H1 (cell line): ENCODE data around the gene PET100. TPM values are rescaled to one million over a fixed set of nuclear protein-coding genes. Genes with fewer than 3 reads are reported as not detected.

Experiments used
- CTCF ChIA-PET: fragments of 300-600 bp; sonication (Branson Sonifier 250); formaldehyde crosslinking; loops from one replicate; lab custom pipeline; 2021; ENCODE audit not compliant: partially characterized antibody; lab: Charles Lee
- POLR2A ChIA-PET: fragments of 300-600 bp; sonication (Branson Sonifier 250); formaldehyde crosslinking; loops from one replicate; lab custom pipeline; 2021; ENCODE audit warnings: inconsistent platforms; ENCODE audit not compliant: partially characterized antibody; lab: Charles Lee
- DNase-seq, 2 experiments: peaks; one replicate each; pipeline versions ENCODE4 v3.0.0 to v3.0.0-alpha.2; 2010 to 2022; ENCODE audit warnings: low spot score in 2 of 2, low read depth in 1 of 2, mixed read lengths in 1 of 2
- FAIRE-seq: peaks from 2 replicates; lab custom pipeline; 2011; peaks lifted over from hg19 to GRCh38; lab: Jason Lieb, UNC
- H2AFZ ChIP-seq: 2 replicates; pipeline ENCODE4 v1.8.1; 2012; ENCODE audit warnings: low read length, inconsistent platforms
- H2AK5ac ChIP-seq: 2 replicates; pipeline ENCODE4 v1.6.1; 2013; ENCODE audit warnings: low read depth, low read length
- H2BK120ac ChIP-seq: replicated peaks from 2 replicates; pipeline ENCODE3; 2013; ENCODE audit warnings: low read depth, low read length, inconsistent platforms
- H2BK12ac ChIP-seq: 2 replicates; pipeline ENCODE4 v1.6.1; 2013; ENCODE audit warnings: low read depth, low read length
- H2BK15ac ChIP-seq: 2 replicates; pipeline ENCODE4 v1.6.1; 2013; ENCODE audit warnings: low read length
- H2BK20ac ChIP-seq: 2 replicates; pipeline ENCODE4 v1.6.1; 2013; ENCODE audit warnings: low read length
- H2BK5ac ChIP-seq: 2 replicates; pipeline ENCODE4 v1.6.1; 2013; ENCODE audit warnings: low read depth, low read length
- H3K14ac ChIP-seq: 2 replicates; pipeline ENCODE4 v1.6.1; 2013; ENCODE audit warnings: inconsistent platforms; ENCODE audit not compliant: insufficient read length
- H3K18ac ChIP-seq: 2 replicates; pipeline ENCODE4 v1.6.1; 2013; ENCODE audit warnings: low read length; ENCODE audit errors: extremely low read depth
- H3K23ac ChIP-seq: 2 replicates; pipeline ENCODE4 v1.6.1; 2013; ENCODE audit warnings: inconsistent platforms; ENCODE audit not compliant: insufficient read length
- H3K23me2 ChIP-seq: 2 replicates; pipeline ENCODE4 v1.6.1; 2013; ENCODE audit warnings: low read depth, low read length
- H3K27ac ChIP-seq: 2 replicates; pipeline ENCODE4 v1.6.1; 2011; ENCODE audit warnings: low read depth, low read length, inconsistent platforms
- H3K27me3 ChIP-seq, 4 experiments: replicated peaks in 1 of 4; 1 replicate in 1 of 4; 2 replicates in 3 of 4; pipeline versions ENCODE4 v1.6.1 to v1.8.1; 2011 to 2013; ENCODE audit warnings: low read length in 3 of 4, mild to moderate bottlenecking in 3 of 4, inconsistent platforms in 2 of 4, mixed read lengths in 2 of 4, moderate library complexity in 1 of 4; ENCODE audit not compliant: control insufficient read depth in 3 of 4, insufficient read depth in 3 of 4; ENCODE audit errors: extremely low read depth in 1 of 4
- H3K36me3 ChIP-seq, 4 experiments: 2 replicates each; pipeline versions ENCODE4 v1.6.1 to v1.8.1; 2011 to 2013; ENCODE audit warnings: mild to moderate bottlenecking in 4 of 4, low read length in 3 of 4, moderate library complexity in 2 of 4, control low read depth in 1 of 4, inconsistent platforms in 1 of 4; ENCODE audit not compliant: insufficient read depth in 4 of 4, control insufficient read depth in 2 of 4
- H3K4ac ChIP-seq: replicated peaks from 2 replicates; pipeline ENCODE3; 2013; ENCODE audit warnings: low read length, low read depth, mixed read lengths, inconsistent platforms; ENCODE audit not compliant: insufficient read length
- H3K4me1 ChIP-seq, 4 experiments: replicated peaks in 1 of 4; 1 replicate in 1 of 4; 2 replicates in 3 of 4; pipeline versions ENCODE4 v1.6.1 to v1.8.1; 2011 to 2013; ENCODE audit warnings: low read length in 3 of 4, inconsistent platforms in 2 of 4, mixed read lengths in 1 of 4; ENCODE audit not compliant: insufficient read depth in 4 of 4, control insufficient read depth in 3 of 4
- H3K4me2 ChIP-seq, 2 experiments: 2 replicates each; pipeline versions ENCODE4 v1.6.1 to v1.8.1; 2011 to 2013; ENCODE audit warnings: low read depth in 2 of 2, low read length in 2 of 2, control low read depth in 1 of 2, inconsistent platforms in 1 of 2, mild to moderate bottlenecking in 1 of 2; ENCODE audit not compliant: insufficient read depth in 1 of 2
- H3K4me3 ChIP-seq, 4 experiments: fragments of 200-600, 300-600 bp in 1 of 4; sonication (generic), shearing (Covaris generic), sonication (Bioruptor Twin) in 1 of 4; 2 replicates each; pipeline versions ENCODE4 v1.5.1 to v1.8.1; 2011 to 2016; ENCODE audit warnings: low read length in 4 of 4, low read depth in 3 of 4, control low read depth in 2 of 4, inconsistent platforms in 2 of 4, mild to moderate bottlenecking in 2 of 4, mixed read lengths in 1 of 4, moderate library complexity in 1 of 4; ENCODE audit not compliant: insufficient read depth in 2 of 4; ENCODE audit errors: extremely low read depth in 1 of 4
- H3K56ac ChIP-seq: replicated peaks from 2 replicates; pipeline ENCODE3; 2013; ENCODE audit warnings: low read depth, mild to moderate bottlenecking, mixed read lengths, low read length, inconsistent platforms; ENCODE audit not compliant: insufficient read length
- H3K79me1 ChIP-seq: 2 replicates; pipeline ENCODE4 v1.6.1; 2013; ENCODE audit warnings: low read depth, low read length, control low read depth
- H3K79me2 ChIP-seq, 2 experiments: 2 replicates each; pipeline versions ENCODE4 v1.6.1 to v1.8.1; 2012 to 2013; ENCODE audit warnings: low read length in 2 of 2, mild to moderate bottlenecking in 2 of 2, inconsistent platforms in 1 of 2; ENCODE audit not compliant: insufficient read depth in 2 of 2, control insufficient read depth in 1 of 2
- H3K9ac ChIP-seq, 4 experiments: replicated peaks in 1 of 4; 1 replicate in 1 of 4; 2 replicates in 3 of 4; pipeline versions ENCODE4 v1.6.1 to v1.8.1; 2011 to 2013; ENCODE audit warnings: low read depth in 3 of 4, low read length in 3 of 4, control low read depth in 2 of 4, mild to moderate bottlenecking in 2 of 4, moderate library complexity in 2 of 4, inconsistent platforms in 1 of 4; ENCODE audit errors: extremely low read depth in 1 of 4
- H3K9me3 ChIP-seq, 2 experiments: 2 replicates each; pipeline versions ENCODE4 v1.6.1 to v1.8.1; 2012 to 2013; ENCODE audit warnings: mild to moderate bottlenecking in 2 of 2, moderate library complexity in 2 of 2, control low read depth in 1 of 2, inconsistent platforms in 1 of 2, low read depth in 1 of 2, low read length in 1 of 2, mixed read lengths in 1 of 2; ENCODE audit not compliant: insufficient read depth in 2 of 2
- H4K20me1 ChIP-seq, 2 experiments: replicated peaks in 1 of 2; 2 replicates each; pipeline versions ENCODE3 to v1.8.1; 2011 to 2013; ENCODE audit warnings: inconsistent platforms in 2 of 2, low read length in 2 of 2, mild to moderate bottlenecking in 1 of 2; ENCODE audit not compliant: insufficient read depth in 2 of 2, control insufficient read depth in 1 of 2
- H4K5ac ChIP-seq: 2 replicates; pipeline ENCODE4 v1.6.1; 2013; ENCODE audit warnings: low read length, low read depth, mixed read lengths, inconsistent platforms; ENCODE audit not compliant: insufficient read length
- H4K8ac ChIP-seq: 2 replicates; pipeline ENCODE4 v1.8.0; 2013; ENCODE audit warnings: mild to moderate bottlenecking, moderate library complexity, low read length, inconsistent platforms; ENCODE audit not compliant: insufficient read depth; ENCODE audit errors: extremely low read depth
- H4K91ac ChIP-seq: replicated peaks from 2 replicates; pipeline ENCODE3; 2013; ENCODE audit warnings: low read length, mixed read lengths, inconsistent platforms; ENCODE audit not compliant: insufficient read length
- EP300 ChIP-seq, 2 experiments: IDR thresholded peaks; 1 replicate in 1 of 2; 2 replicates in 1 of 2; pipeline ENCODE4 v1.6.1; 2011 to 2012; ENCODE audit warnings: low read depth in 2 of 2, low read length in 2 of 2, mild to moderate bottlenecking in 2 of 2, borderline replicate concordance in 1 of 2, inconsistent platforms in 1 of 2, moderate library complexity in 1 of 2
- HDAC2 ChIP-seq, 2 experiments: fragments of 300-600 bp in 1 of 2; sonication (generic) in 1 of 2; IDR thresholded peaks; 2 replicates each; pipeline ENCODE4 v1.6.1; 2011 to 2012; ENCODE audit warnings: low read depth in 2 of 2, low read length in 2 of 2, mild to moderate bottlenecking in 2 of 2, moderate library complexity in 2 of 2, borderline replicate concordance in 1 of 2, inconsistent platforms in 1 of 2
- SP2 ChIP-seq: IDR thresholded peaks from 2 replicates; pipeline ENCODE4 v1.6.1; 2012; ENCODE audit warnings: mild to moderate bottlenecking, low read length, inconsistent platforms
- SRF ChIP-seq: IDR thresholded peaks from 2 replicates; pipeline ENCODE4 v1.6.1; 2011; ENCODE audit warnings: mild to moderate bottlenecking, low read depth, low read length, moderate library complexity
- SUZ12 ChIP-seq: fragments of 200-600 bp; sonication (generic); IDR thresholded peaks from 2 replicates; pipeline ENCODE4 v1.6.1; 2012; ENCODE audit warnings: mild to moderate bottlenecking, inconsistent platforms, low read length, moderate library complexity, mixed read lengths
- WGBS, 2 experiments: shearing (Covaris generic) in 1 of 2; methylation state at CpG; one replicate each; pipeline versions ENCODE4 v1.1.6 to v1.1.7; 2013 to 2015; ENCODE audit warnings: low lambda C conversion rate in 2 of 2, mixed read lengths in 2 of 2, inconsistent platforms in 1 of 2, low coverage in 1 of 2, missing lambda C conversion rate in 1 of 2; ENCODE audit not compliant: insufficient replicate concordance in 2 of 2, insufficient coverage in 1 of 2, insufficient read length in 1 of 2; ENCODE audit errors: extremely low coverage in 1 of 2, missing lambda C conversion rate in 1 of 2; 5-methylcytosine and 5-hydroxymethylcytosine counted together
- polyA plus RNA-seq, 7 experiments: library from polyadenylated mRNA; depleted of rRNA in 3 of 7; stranded (reverse) in 5 of 7; unstranded in 2 of 7; fragments of >200 nt in 5 of 7; fragments of 200-250 nt in 2 of 7; gene quantifications; 1 replicate in 5 of 7; 2 replicates in 1 of 7; 4 replicates in 1 of 7; pipeline versions ENCODE4 v1.2.1 to v1.2.3, GENCODE V29; 2011 to 2013; ENCODE audit warnings: missing spikeins in 2 of 7, mixed read lengths in 2 of 7
- total RNA-seq: library from RNA; stranded (reverse); fragmentation: NEBNext Ultra II Directional; extraction: Animal tissue kit (Norgen Biotek cat#: 25700); gene quantifications from 2 replicates; pipeline ENCODE4 v1.2.1, GENCODE V29; 2021

Gene PET100
- total and polyA plus RNA-seq, 2 of the 8 experiments (the other 6 are each of a cell fraction or from before 2014, with no cell fraction given), result 80.8 to 105 TPM

DNA sequence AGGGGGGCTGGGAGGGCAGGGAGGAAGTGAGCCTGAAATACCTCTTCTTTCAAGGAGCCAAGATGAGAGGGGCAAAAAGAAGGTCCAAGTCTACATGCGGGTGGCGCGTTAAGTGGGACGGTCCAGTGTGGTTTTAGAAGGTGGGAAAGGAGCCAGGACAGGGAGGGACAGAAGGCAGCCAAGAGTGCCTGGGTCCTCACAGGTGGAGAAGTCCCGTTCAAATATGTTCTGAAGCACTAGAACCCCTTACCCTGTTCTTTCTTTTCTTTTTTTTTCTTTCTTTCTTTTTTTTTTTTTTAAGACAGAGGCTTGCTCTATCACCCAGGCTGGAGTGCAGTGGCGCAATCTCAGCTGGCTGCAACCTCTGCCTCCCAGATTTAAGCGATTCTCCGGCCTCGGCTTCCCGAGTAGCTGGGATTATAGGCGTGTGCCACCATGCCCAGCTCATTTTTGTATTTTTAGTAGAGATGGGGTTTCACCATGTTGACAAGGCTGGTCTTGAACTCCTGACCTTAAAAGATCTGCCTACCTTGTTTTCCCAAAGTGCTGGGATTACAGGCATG lies 26.6 kb upstream of the PET100 start:
- POLR2A ChIA-PET, result interaction anchor here (0.7 to 0.9 kb wide), 2 partner anchors 113 to 168 kb away, joined by 3 read pairs; no protein-coding TSS in a partner anchor
- H2BK5ac ChIP-seq, result no peak overlapping the region
- no peaks in the 10 kb centered on the region for H3K27me3 ChIP-seq
- TF ChIP-seq SP2, result no peak
- no peak for TF ChIP-seq SUZ12
- no peak for TF ChIP-seq EP300 (IDR thresholded peaks at IDR 0.05; ENCODE audit: borderline replicate concordance in 1 of 2, low read depth in 2 of 2, low read length in 2 of 2)
- no peak for TF ChIP-seq SRF
- TF ChIP-seq HDAC2 (IDR thresholded peaks at IDR 0.05; ENCODE audit: borderline replicate concordance in 1 of 2, low read depth in 2 of 2, low read length in 2 of 2), result no peak
- TF ChIP-seq, all 59 proteins: peak for 0
- DNase-seq, result no peak
- Histone ChIP-seq H3K14ac (no peak overlapping the region), H4K91ac (no peak overlapping the region), H3K27ac (no peak overlapping the region), H2AK5ac (no peak overlapping the region), H3K4me3 (no peak overlapping the region), H3K4ac (no peak overlapping the region), H4K20me1 (peaks cover 3 to 22% of the 10 kb centered on the region in 2 experiments), H3K56ac (no peak overlapping the region), H3K4me2 (no peak overlapping the region), H3K18ac (no peak overlapping the region), H2BK15ac (no peak overlapping the region), H2AFZ (no peak overlapping the region), H2BK12ac (no peak overlapping the region), H3K23ac (no peak overlapping the region), H3K23me2 (peaks cover 11% of the 10 kb centered on the region; the same call in 1 of the 2 replicates), H3K36me3 (peaks cover 0 to 2% (median under 1%) of the 10 kb centered on the region in 4 experiments; a peak in 3 of 8 replicates), H4K5ac (no peak overlapping the region), H3K9me3 (no peaks in the 10 kb centered on the region), H3K79me2 (peaks cover 0 to 16% of the 10 kb centered on the region in 2 experiments; a peak in 2 of 4 replicates), H3K79me1 (peaks cover 4% of the 10 kb centered on the region), H2BK120ac (no peak overlapping the region), H3K9ac (no peak overlapping the region), H2BK20ac (no peak overlapping the region), H4K8ac (no peak overlapping the region), H3K4me1 (no peaks in the 10 kb centered on the region; a peak in 3 of 7 replicates)
- FAIRE-seq, result no peak
- 90% methylated on average over 10 of the region's 11 CpGs; no CpG with 5 or more reads in 1 of the 2 experiments for WGBS, 2 experiments
- CTCF ChIA-PET, result interaction anchor here (1.6 kb wide), 1 partner anchor 78 kb away, joined by 3 read pairs; the partner anchor contains the start of gene TRAPPC5
